GM12801 (cell line): ENCODE data around the gene TNIP2.

ENCODE experiments used
- CTCF ChIP-seq: IDR thresholded peaks from one replicate; pipeline ENCODE4 v1.5.1; 2011; ENCODE audit warnings: control low read depth; ENCODE audit not compliant: insufficient read length; ENCODE audit errors: extremely low read depth

The TNIP2 gene

DNA sequence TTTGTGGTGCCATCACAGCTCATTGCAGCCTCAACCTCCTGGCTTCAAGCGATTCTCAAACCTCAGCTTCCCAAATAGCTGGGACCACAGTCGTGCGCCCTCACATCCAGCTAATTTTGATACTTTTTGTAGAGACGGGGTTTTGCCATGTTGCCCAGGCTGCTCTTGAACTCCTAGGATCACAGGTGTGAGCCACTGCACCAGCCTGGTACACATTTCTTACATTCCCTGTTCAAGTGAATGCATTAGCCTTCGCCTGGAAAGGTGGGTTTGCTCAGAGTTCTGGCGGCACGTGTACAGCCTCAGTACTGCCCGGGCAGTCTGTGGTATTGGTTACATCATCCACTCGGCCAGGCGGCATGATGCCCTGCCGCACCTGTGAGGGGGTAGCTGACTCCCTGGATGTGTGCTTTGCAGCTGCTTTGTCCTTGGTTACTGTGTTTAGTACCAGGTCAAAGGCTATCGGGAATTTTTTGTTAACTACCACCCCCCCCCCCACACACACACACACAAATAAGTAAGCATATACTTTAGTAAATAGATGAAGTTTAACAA lies 57.1 kb downstream of the TNIP2 start:
- TF ChIP-seq CTCF = no peak

DNA sequence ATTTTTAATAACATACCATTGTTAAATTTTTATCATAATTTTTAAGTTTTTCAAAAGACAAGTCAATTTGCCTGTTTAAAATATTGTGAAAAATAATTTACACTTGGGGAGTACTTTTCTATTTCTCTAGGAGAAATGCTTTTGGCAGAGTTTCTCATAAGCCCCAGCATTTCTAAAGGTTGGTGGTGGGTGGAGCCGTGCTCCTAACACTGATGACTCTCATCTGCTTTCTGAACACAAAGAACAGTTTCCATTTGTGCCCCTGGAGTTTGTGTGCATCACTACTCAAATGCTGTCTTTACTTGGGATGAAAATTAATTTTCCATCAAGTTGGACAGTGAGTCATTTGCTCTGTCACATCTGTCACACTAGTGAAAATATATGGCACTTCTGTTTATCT lies 57.6 kb downstream of the TNIP2 start:
- no peak for TF ChIP-seq CTCF

- TF ChIP-seq CTCF = no peak
These were observed 58.1 kb downstream of the TNIP2 start for GRCh38 chr4:2697995-2698414.

- no peak for TF ChIP-seq CTCF
These were observed 59.7 kb downstream of the TNIP2 start for GRCh38 chr4:2696423-2696822.

DNA sequence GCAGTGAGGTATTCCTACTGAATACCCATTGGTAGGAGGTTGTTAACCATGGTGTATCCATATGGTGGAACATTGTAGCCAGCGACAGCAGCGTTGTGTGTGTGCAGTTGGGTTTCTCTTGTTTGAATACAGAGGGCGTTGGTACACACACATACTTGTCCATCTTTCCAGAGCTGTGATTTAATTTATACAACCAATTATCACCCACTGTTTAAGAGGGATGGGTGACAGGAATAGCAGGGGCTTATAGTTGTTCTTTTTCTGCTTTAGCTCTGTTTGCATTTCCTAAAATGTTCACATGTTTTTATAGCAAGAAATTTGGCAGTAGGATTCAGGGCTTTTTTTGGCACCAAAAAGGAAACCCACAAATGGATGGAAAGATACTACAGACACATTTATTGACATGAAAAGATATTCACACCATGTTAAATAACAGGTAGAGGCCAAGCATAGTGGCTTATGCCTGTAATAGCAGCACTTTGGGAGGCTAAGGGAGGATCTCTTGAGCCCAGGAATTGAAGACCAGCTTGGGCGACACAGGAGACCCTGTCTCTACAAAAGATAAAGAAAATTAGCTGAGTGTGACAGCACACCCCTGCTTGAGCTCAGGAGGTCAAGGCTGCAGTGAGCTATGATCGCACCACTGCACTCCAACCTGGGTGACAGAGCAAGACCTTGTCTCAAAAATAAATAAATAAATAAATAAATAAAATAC lies 60.6 kb downstream of the TNIP2 start:
- TF ChIP-seq CTCF = no peak

GRCh38 chr4:2694691-2695090 lies 61.4 kb downstream of the TNIP2 start:
- TF ChIP-seq CTCF = no peak

- no peak for TF ChIP-seq CTCF
These were observed 64.1 kb downstream of the TNIP2 start for GRCh38 chr4:2691952-2692435.
